Measurements from ENCODE around the gene ADAMTS8. TPM values are rescaled to one million over a fixed set of nuclear protein-coding genes. Genes with fewer than 3 reads are reported as not detected.

The ADAMTS8 gene
- total RNA-seq, 2 donors from 2014 or later = 1.00 to 4.0 TPM

- 87 to 94% methylated on average over 9 to 16 of the region's 16 CpGs for WGBS, 2 experiments (ENCODE audit: insufficient coverage in 1 of 2, insufficient read length in 1 of 2)
Observed at GRCh38 chr11:130476922-130477491, 48.6 kb upstream of the ADAMTS8 start.

GRCh38 chr11:130476200-130476921, 48.0 kb upstream of the ADAMTS8 start:
- H3K27ac Mint-ChIP-seq = peak overlapping the region; percentile 27
- H3K9me3 ChIP-seq (ENCODE audit: control insufficient read depth, low read length) = no peaks in the 10 kb centered on the region

More at GRCh38 chr11:130476922-130477491, 48.6 kb upstream of the ADAMTS8 start:
- H3K4me1 ChIP-seq (ENCODE audit: control insufficient read depth, insufficient read depth, low read length) = no peaks in the 10 kb centered on the region
- H3K4me3 ChIP-seq (ENCODE audit: low read length) = no peak overlapping the region
- no peaks in the 10 kb centered on the region for H3K36me3 ChIP-seq (ENCODE audit: control insufficient read depth, insufficient read depth, low read length)
- DNase-seq = peak; percentile 53
- Mint-ChIP-seq H3K27ac (peak overlapping the region; percentile 27), H3K36me3 (ENCODE audit: low read depth) (no peaks in the 10 kb centered on the region), H3K9me3 (no peaks in the 10 kb centered on the region), H3K27me3 (ENCODE audit: insufficient read depth) (no peaks in the 10 kb centered on the region), H3K4me3 (no peak overlapping the region), H3K4me1 (no peaks in the 10 kb centered on the region)
- no peaks in the 10 kb centered on the region for H3K27me3 ChIP-seq (ENCODE audit: control insufficient read depth, insufficient read depth, low read length, poor library complexity, severe bottlenecking)
- TF ChIP-seq CTCF (conservative IDR thresholded peaks at IDR 0.05) = no peak
- H3K27ac ChIP-seq (ENCODE audit: low read depth, low read length) = no peak overlapping the region
- H3K9ac ChIP-seq (ENCODE audit: extremely low read depth, low read length, poor library complexity, severe bottlenecking) = no peak overlapping the region
- no peaks in the 10 kb centered on the region for H3K9me3 ChIP-seq (ENCODE audit: control insufficient read depth, low read length)

GRCh38 chr11:130475426-130476053, 47.1 kb upstream of the ADAMTS8 start:
- H3K27ac Mint-ChIP-seq = no peak overlapping the region
- no peaks in the 10 kb centered on the region for H3K36me3 Mint-ChIP-seq (ENCODE audit: low read depth)
- 95% methylated on average over 6 to 10 of the region's 10 CpGs for WGBS, 2 experiments (ENCODE audit: insufficient coverage in 1 of 2, insufficient read length in 1 of 2)
- no peak overlapping the region for H3K9ac ChIP-seq (ENCODE audit: extremely low read depth, low read length, poor library complexity, severe bottlenecking)
- H3K4me1 ChIP-seq (ENCODE audit: control insufficient read depth, insufficient read depth, low read length) = no peaks in the 10 kb centered on the region
- no peaks in the 10 kb centered on the region for H3K27me3 Mint-ChIP-seq (ENCODE audit: insufficient read depth)
- H3K36me3 ChIP-seq (ENCODE audit: control insufficient read depth, insufficient read depth, low read length) = no peaks in the 10 kb centered on the region
- no peak for TF ChIP-seq CTCF (conservative IDR thresholded peaks at IDR 0.05)
- no peak for DNase-seq
- H3K9me3 ChIP-seq (ENCODE audit: control insufficient read depth, low read length) = no peaks in the 10 kb centered on the region
- no peaks in the 10 kb centered on the region for H3K27me3 ChIP-seq (ENCODE audit: control insufficient read depth, insufficient read depth, low read length, poor library complexity, severe bottlenecking)
- no peak overlapping the region for H3K4me3 ChIP-seq (ENCODE audit: low read length)
- no peak overlapping the region for H3K27ac ChIP-seq (ENCODE audit: low read depth, low read length)
- no peak overlapping the region for H3K4me3 Mint-ChIP-seq
- no peaks in the 10 kb centered on the region for H3K9me3 Mint-ChIP-seq
- no peaks in the 10 kb centered on the region for H3K4me1 Mint-ChIP-seq

More at GRCh38 chr11:130476200-130476921, 48.0 kb upstream of the ADAMTS8 start:
- Mint-ChIP-seq H3K27me3 (ENCODE audit: insufficient read depth) (no peaks in the 10 kb centered on the region), H3K4me3 (no peak overlapping the region), H3K9me3 (no peaks in the 10 kb centered on the region), H3K36me3 (ENCODE audit: low read depth) (no peaks in the 10 kb centered on the region), H3K4me1 (no peaks in the 10 kb centered on the region)
- WGBS, 2 experiments (ENCODE audit: insufficient coverage in 1 of 2, insufficient read length in 1 of 2) = 86 to 89% methylated on average over 12 of the region's 12 CpGs
- DNase-seq = no peak
- Histone ChIP-seq H3K27me3 (ENCODE audit: control insufficient read depth, insufficient read depth, low read length, poor library complexity, severe bottlenecking) (no peaks in the 10 kb centered on the region), H3K4me1 (ENCODE audit: control insufficient read depth, insufficient read depth, low read length) (no peaks in the 10 kb centered on the region), H3K4me3 (ENCODE audit: low read length) (no peak overlapping the region), H3K36me3 (ENCODE audit: control insufficient read depth, insufficient read depth, low read length) (no peaks in the 10 kb centered on the region), H3K27ac (ENCODE audit: low read depth, low read length) (no peak overlapping the region), H3K9ac (ENCODE audit: extremely low read depth, low read length, poor library complexity, severe bottlenecking) (no peak overlapping the region)
- no peak for TF ChIP-seq CTCF (conservative IDR thresholded peaks at IDR 0.05)
